ACC112 (cell line): ENCODE data around the gene GLS.
"Not testable (repeated sequence)": the region's sequence is repeated elsewhere in the genome, so short reads cannot be mapped to it uniquely, and the experiment has no call there.

Source experiments
- H2AFZ ChIP-seq: fragments of 200-600 bp; sonication (generic); one replicate; pipeline ENCODE4 v1.6.0; 2017; ENCODE audit warnings: antibody characterized with exemption, low read length; ENCODE audit not compliant: unreplicated experiment
- H3K27ac ChIP-seq: fragments of 200-600 bp; sonication (generic); 2 replicates; pipeline ENCODE4 v1.5.1; 2014; ENCODE audit warnings: low read depth, mild to moderate bottlenecking, antibody characterized with exemption, low read length, moderate library complexity
- H3K27me3 ChIP-seq: fragments of 200-600 bp; sonication (generic); 2 replicates; pipeline ENCODE4 v1.6.1; 2014; ENCODE audit warnings: mild to moderate bottlenecking, antibody characterized with exemption, low read length, moderate library complexity, mixed read lengths; ENCODE audit not compliant: insufficient read depth
- H3K36me3 ChIP-seq: fragments of 200-600 bp; sonication (generic); 2 replicates; pipeline ENCODE4 v1.6.1; 2016; ENCODE audit warnings: mild to moderate bottlenecking, antibody characterized with exemption, low read length, moderate library complexity, mixed read lengths; ENCODE audit not compliant: insufficient read depth
- H3K4me1 ChIP-seq: fragments of 200-600 bp; sonication (generic); one replicate; pipeline ENCODE4 v1.6.1; 2016; ENCODE audit warnings: low read length, mixed read lengths; ENCODE audit not compliant: insufficient read depth, unreplicated experiment, control insufficient read depth
- H3K4me3 ChIP-seq: fragments of 200-600 bp; sonication (generic); 2 replicates; pipeline ENCODE4 v1.5.1; 2014; ENCODE audit warnings: mild to moderate bottlenecking, low read depth, low read length
- H3K79me2 ChIP-seq: fragments of 200-600 bp; sonication (generic); one replicate; pipeline ENCODE4 v1.6.0; 2016; ENCODE audit warnings: low read length; ENCODE audit not compliant: control insufficient read depth, unreplicated experiment, insufficient read depth

Gene GLS

GRCh38 chr2:190990132-190990531, 109.5 kb downstream of the GLS start:
- peaks cover 80% of the 10 kb centered on the region for H3K36me3 ChIP-seq
- no peaks in the 10 kb centered on the region for H3K27me3 ChIP-seq

GRCh38 chr2:190993292-190993643, 112.6 kb downstream of the GLS start:
- Histone ChIP-seq H3K36me3 (peaks cover 82% of the 10 kb centered on the region), H3K27ac (no peak overlapping the region), H2AFZ (no peak overlapping the region), H3K4me3 (no peak overlapping the region), H3K4me1 (no peaks in the 10 kb centered on the region), H3K79me2 (peaks cover 51% of the 10 kb centered on the region), H3K27me3 (no peaks in the 10 kb centered on the region)

More at GRCh38 chr2:190990132-190990531, 109.5 kb downstream of the GLS start:
- Histone ChIP-seq H2AFZ (no peak overlapping the region), H3K4me3 (no peak overlapping the region), H3K79me2 (peaks cover 28% of the 10 kb centered on the region), H3K27ac (no peak overlapping the region), H3K4me1 (peaks cover 19% of the 10 kb centered on the region)

GRCh38 chr2:190994148-190994547, 113.5 kb downstream of the GLS start:
- Histone ChIP-seq H3K36me3 (peaks cover 86% of the 10 kb centered on the region), H3K4me1 (no peaks in the 10 kb centered on the region), H3K27me3 (no peaks in the 10 kb centered on the region), H3K27ac (no peak overlapping the region), H2AFZ (no peak overlapping the region), H3K4me3 (no peak overlapping the region), H3K79me2 (peaks cover 52% of the 10 kb centered on the region)

GRCh38 chr2:190995315-190995714, 114.7 kb downstream of the GLS start:
- Histone ChIP-seq H3K27ac (peak overlapping the region; percentile 20; the same call in 1 of the 2 replicates), H3K79me2 (peaks cover 61% of the 10 kb centered on the region), H3K36me3 (peaks cover 85% of the 10 kb centered on the region)
- H3K27me3 ChIP-seq, H2AFZ ChIP-seq, H3K4me1 ChIP-seq, H3K4me3 ChIP-seq: not testable (repeated sequence)

GRCh38 chr2:190996338-190996946, 115.8 kb downstream of the GLS start:
- no peaks in the 10 kb centered on the region for H3K27me3 ChIP-seq
- no peak overlapping the region for H2AFZ ChIP-seq
- H3K27ac ChIP-seq, result no peak overlapping the region; the same call in 1 of the 2 replicates
- H3K36me3 ChIP-seq, result peaks cover 85% of the 10 kb centered on the region
- H3K4me1 ChIP-seq, result no peaks in the 10 kb centered on the region
- H3K4me3 ChIP-seq, result no peak overlapping the region
- H3K79me2 ChIP-seq, result peaks cover 68% of the 10 kb centered on the region

- Histone ChIP-seq H2AFZ (no peak overlapping the region), H3K27ac (no peak overlapping the region), H3K4me3 (no peak overlapping the region), H3K79me2 (peaks cover 72% of the 10 kb centered on the region), H3K4me1 (no peaks in the 10 kb centered on the region), H3K36me3 (peaks cover 85% of the 10 kb centered on the region), H3K27me3 (no peaks in the 10 kb centered on the region)
Observed at GRCh38 chr2:190996947-190997346, 116.3 kb downstream of the GLS start.

GRCh38 chr2:190997526-190998113, 117.0 kb downstream of the GLS start:
- H3K4me1 ChIP-seq, result no peaks in the 10 kb centered on the region
- H3K79me2 ChIP-seq, result peaks cover 74% of the 10 kb centered on the region
- H3K27me3 ChIP-seq, result no peaks in the 10 kb centered on the region
- H2AFZ ChIP-seq, result no peak overlapping the region
- H3K4me3 ChIP-seq, result no peak overlapping the region
- no peak overlapping the region for H3K27ac ChIP-seq
- peaks cover 85% of the 10 kb centered on the region for H3K36me3 ChIP-seq

- Histone ChIP-seq H2AFZ (no peak overlapping the region), H3K4me3 (no peak overlapping the region), H3K36me3 (peaks cover 88% of the 10 kb centered on the region), H3K4me1 (no peaks in the 10 kb centered on the region), H3K27ac (no peak overlapping the region), H3K79me2 (peaks cover 77% of the 10 kb centered on the region), H3K27me3 (no peaks in the 10 kb centered on the region)
Observed at GRCh38 chr2:190999058-190999457, 118.4 kb downstream of the GLS start.

GRCh38 chr2:190999949-191000665, 119.5 kb downstream of the GLS start:
- Histone ChIP-seq H3K27me3 (no peaks in the 10 kb centered on the region), H2AFZ (no peak overlapping the region), H3K4me1 (no peaks in the 10 kb centered on the region), H3K27ac (no peak overlapping the region), H3K36me3 (peaks cover 93% of the 10 kb centered on the region), H3K4me3 (no peak overlapping the region), H3K79me2 (peaks cover 80% of the 10 kb centered on the region)

- peaks cover 93% of the 10 kb centered on the region for H3K36me3 ChIP-seq
- no peaks in the 10 kb centered on the region for H3K4me1 ChIP-seq
- H2AFZ ChIP-seq, result no peak overlapping the region
Observed at GRCh38 chr2:191001032-191001431, 120.4 kb downstream of the GLS start.

GRCh38 chr2:191001624-191002023, 121.0 kb downstream of the GLS start:
- H3K79me2 ChIP-seq, result peaks cover 84% of the 10 kb centered on the region
- H3K27me3 ChIP-seq, result no peaks in the 10 kb centered on the region
- no peak overlapping the region for H2AFZ ChIP-seq
- H3K4me3 ChIP-seq, result no peak overlapping the region
- H3K4me1 ChIP-seq, result no peaks in the 10 kb centered on the region
- H3K27ac ChIP-seq, result peak overlapping the region; percentile 1; the same call in 1 of the 2 replicates
- peaks cover 96% of the 10 kb centered on the region for H3K36me3 ChIP-seq

More at GRCh38 chr2:191001032-191001431, 120.4 kb downstream of the GLS start:
- peaks cover 84% of the 10 kb centered on the region for H3K79me2 ChIP-seq
- no peak overlapping the region for H3K4me3 ChIP-seq
- no peak overlapping the region for H3K27ac ChIP-seq
- no peaks in the 10 kb centered on the region for H3K27me3 ChIP-seq
